ENCODE data around the gene HEYL. TPM values are rescaled to one million over a fixed set of nuclear protein-coding genes. Genes with fewer than 3 reads are reported as not detected.

Gene HEYL
- total RNA-seq, 1 experiment from 2014 or later: 8.8 TPM

- Histone ChIP-seq H3K79me2 (ENCODE audit: insufficient read depth, low read length) (no peaks in the 10 kb centered on the region), H3K4me1 (ENCODE audit: control insufficient read depth in 1 of 2, insufficient read depth in 2 of 2, low read length in 2 of 2) (no peaks in the 10 kb centered on the region), H4K20me1 (ENCODE audit: insufficient read depth) (no peaks in the 10 kb centered on the region), H3K27me3 (ENCODE audit: insufficient read depth, low read length) (no peaks in the 10 kb centered on the region), H2AFZ (ENCODE audit: low read depth, low read length, poor library complexity, severe bottlenecking) (no peak overlapping the region), H3K36me3 (ENCODE audit: control insufficient read depth in 1 of 2, insufficient read depth in 2 of 2, low read length in 2 of 2) (peaks cover 0 to 2% of the 10 kb centered on the region in 2 experiments; a peak in 1 of 4 replicates), H3K9me2 (ENCODE audit: insufficient read depth) (no peaks in the 10 kb centered on the region), H3K4me3 (replicated peaks in 1 of 2; ENCODE audit: low read depth in 1 of 2, low read length in 2 of 2) (no peak overlapping the region), H3K27ac (ENCODE audit: low read depth, low read length) (no peak overlapping the region), H3K4me2 (ENCODE audit: low read length) (no peak overlapping the region), H3K9ac (ENCODE audit: low read length) (no peak overlapping the region), H3K9me3 (ENCODE audit: control insufficient read depth in 1 of 2, insufficient read depth in 1 of 2, low read depth in 1 of 2, low read length in 2 of 2) (no peaks in the 10 kb centered on the region)
- intact Hi-C loops (cut with micrococcal nuclease): no loop called here
- TF ChIP-seq TCF7L2 (IDR thresholded peaks at IDR 0.05; ENCODE audit: borderline replicate concordance, extremely low read depth, insufficient read depth, insufficient read length): no peak
- no peak for TF ChIP-seq ZNF274 (IDR thresholded peaks at IDR 0.05; ENCODE audit: low read depth, low read length)
- TF ChIP-seq EGR1 (IDR thresholded peaks at IDR 0.05; ENCODE audit: low read depth): no peak
- TF ChIP-seq, protein P1, sequence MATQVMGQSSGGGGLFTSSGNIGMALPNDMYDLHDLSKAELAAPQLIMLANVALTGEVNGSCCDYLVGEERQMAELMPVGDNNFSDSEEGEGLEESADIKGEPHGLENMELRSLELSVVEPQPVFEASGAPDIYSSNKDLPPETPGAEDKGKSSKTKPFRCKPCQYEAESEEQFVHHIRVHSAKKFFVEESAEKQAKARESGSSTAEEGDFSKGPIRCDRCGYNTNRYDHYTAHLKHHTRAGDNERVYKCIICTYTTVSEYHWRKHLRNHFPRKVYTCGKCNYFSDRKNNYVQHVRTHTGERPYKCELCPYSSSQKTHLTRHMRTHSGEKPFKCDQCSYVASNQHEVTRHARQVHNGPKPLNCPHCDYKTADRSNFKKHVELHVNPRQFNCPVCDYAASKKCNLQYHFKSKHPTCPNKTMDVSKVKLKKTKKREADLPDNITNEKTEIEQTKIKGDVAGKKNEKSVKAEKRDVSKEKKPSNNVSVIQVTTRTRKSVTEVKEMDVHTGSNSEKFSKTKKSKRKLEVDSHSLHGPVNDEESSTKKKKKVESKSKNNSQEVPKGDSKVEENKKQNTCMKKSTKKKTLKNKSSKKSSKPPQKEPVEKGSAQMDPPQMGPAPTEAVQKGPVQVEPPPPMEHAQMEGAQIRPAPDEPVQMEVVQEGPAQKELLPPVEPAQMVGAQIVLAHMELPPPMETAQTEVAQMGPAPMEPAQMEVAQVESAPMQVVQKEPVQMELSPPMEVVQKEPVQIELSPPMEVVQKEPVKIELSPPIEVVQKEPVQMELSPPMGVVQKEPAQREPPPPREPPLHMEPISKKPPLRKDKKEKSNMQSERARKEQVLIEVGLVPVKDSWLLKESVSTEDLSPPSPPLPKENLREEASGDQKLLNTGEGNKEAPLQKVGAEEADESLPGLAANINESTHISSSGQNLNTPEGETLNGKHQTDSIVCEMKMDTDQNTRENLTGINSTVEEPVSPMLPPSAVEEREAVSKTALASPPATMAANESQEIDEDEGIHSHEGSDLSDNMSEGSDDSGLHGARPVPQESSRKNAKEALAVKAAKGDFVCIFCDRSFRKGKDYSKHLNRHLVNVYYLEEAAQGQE (IDR thresholded peaks at IDR 0.05; ENCODE audit: low read depth): no peak
- no peak for TF ChIP-seq EZH2 (IDR thresholded peaks at IDR 0.05)
- no peak for TF ChIP-seq POLR2AphosphoS5 (IDR thresholded peaks at IDR 0.05; ENCODE audit: low read depth, low read length)
- no peak for TF ChIP-seq ELF1 (IDR thresholded peaks at IDR 0.05; ENCODE audit: borderline replicate concordance, low read depth)
- TF ChIP-seq CBX3 (IDR thresholded peaks at IDR 0.05; ENCODE audit: low read depth): no peak
- TF ChIP-seq, protein P2, sequence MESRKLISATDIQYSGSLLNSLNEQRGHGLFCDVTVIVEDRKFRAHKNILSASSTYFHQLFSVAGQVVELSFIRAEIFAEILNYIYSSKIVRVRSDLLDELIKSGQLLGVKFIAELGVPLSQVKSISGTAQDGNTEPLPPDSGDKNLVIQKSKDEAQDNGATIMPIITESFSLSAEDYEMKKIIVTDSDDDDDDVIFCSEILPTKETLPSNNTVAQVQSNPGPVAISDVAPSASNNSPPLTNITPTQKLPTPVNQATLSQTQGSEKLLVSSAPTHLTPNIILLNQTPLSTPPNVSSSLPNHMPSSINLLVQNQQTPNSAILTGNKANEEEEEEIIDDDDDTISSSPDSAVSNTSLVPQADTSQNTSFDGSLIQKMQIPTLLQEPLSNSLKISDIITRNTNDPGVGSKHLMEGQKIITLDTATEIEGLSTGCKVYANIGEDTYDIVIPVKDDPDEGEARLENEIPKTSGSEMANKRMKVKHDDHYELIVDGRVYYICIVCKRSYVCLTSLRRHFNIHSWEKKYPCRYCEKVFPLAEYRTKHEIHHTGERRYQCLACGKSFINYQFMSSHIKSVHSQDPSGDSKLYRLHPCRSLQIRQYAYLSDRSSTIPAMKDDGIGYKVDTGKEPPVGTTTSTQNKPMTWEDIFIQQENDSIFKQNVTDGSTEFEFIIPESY (IDR thresholded peaks at IDR 0.05; ENCODE audit: extremely low read depth, insufficient replicate concordance, low read length): no peak
- no peak for TF ChIP-seq FOSL1 (IDR thresholded peaks at IDR 0.05; ENCODE audit: low read depth)
- no peak for TF ChIP-seq CTCF (IDR thresholded peaks at IDR 0.05 in 2 of 3, conservative IDR thresholded peaks at IDR 0.05 in 1 of 3; ENCODE audit: borderline replicate concordance in 1 of 3, insufficient read depth in 1 of 3, low read depth in 2 of 3, low read length in 2 of 3)
- TF ChIP-seq EZH2phosphoT487 (IDR thresholded peaks at IDR 0.05; ENCODE audit: borderline replicate concordance): no peak
- TF ChIP-seq ZFX (IDR thresholded peaks at IDR 0.05): no peak
- TF ChIP-seq RAD21 (IDR thresholded peaks at IDR 0.05; ENCODE audit: low read depth): no peak
- no peak for TF ChIP-seq POLR2A (IDR thresholded peaks at IDR 0.05; ENCODE audit: borderline replicate concordance, extremely low read depth, insufficient read depth, insufficient read length)
- TF ChIP-seq YY1 (IDR thresholded peaks at IDR 0.05; ENCODE audit: extremely low read depth, insufficient replicate concordance, low read depth, low read length): no peak
- no peak for TF ChIP-seq CEBPB (IDR thresholded peaks at IDR 0.05; ENCODE audit: low read depth)
- no peak for TF ChIP-seq JUND (IDR thresholded peaks at IDR 0.05)
- BruUV-seq (replicated peaks): no TSS peak
- no peak for DNase-seq (ENCODE audit: low read depth, low spot score)
- ChIA-PET CTCF (no interaction called here), RAD21 (ENCODE audit: low non-redundant PET in 1 of 2, low total read pairs in 2 of 2, uncharacterized antibody in 2 of 2, unreplicated experiment in 2 of 2) (no interaction called here), POLR2A (no interaction called here)
- no peak; the same call in 1 of the 2 replicates for ATAC-seq
Measured at GRCh38 chr1:39623053-39623452, 16.4 kb downstream of the HEYL start.

Measured in HCT116 (cell line).